ENCODE measurements around the gene RBAK. TPM values are rescaled to one million over a fixed set of nuclear protein-coding genes. Genes with fewer than 3 reads are reported as not detected.

RBAK gene
- total RNA-seq, 1 experiment from 2014 or later = 18.5 TPM

- Mint-ChIP-seq H3K4me1 (no peaks in the 10 kb centered on the region), H3K36me3 (ENCODE audit: insufficient read depth in 1 of 3, low read depth in 3 of 3) (no peaks in the 10 kb centered on the region; a peak in 1 of 7 replicates), H3K27me3 (ENCODE audit: low read depth) (peaks cover 37% of the 10 kb centered on the region), H3K27ac (no peak overlapping the region), H3K9me3 (peaks cover 4 to 6% of the 10 kb centered on the region in 2 experiments; a peak in 3 of 5 replicates), H3K4me3 (no peak overlapping the region)
- Histone ChIP-seq H3K79me1 (ENCODE audit: insufficient read depth, low read depth, low read length, poor library complexity, severe bottlenecking) (no peaks in the 10 kb centered on the region), H2AK5ac (ENCODE audit: insufficient read length, low read length) (no peak overlapping the region), H3K9me3 (ENCODE audit: control insufficient read depth, low read depth, low read length) (no peaks in the 10 kb centered on the region), H2AFZ (ENCODE audit: low read length) (no peak overlapping the region), H3K56ac (ENCODE audit: insufficient read length, low read depth, low read length) (no peak overlapping the region), H3K4me2 (ENCODE audit: insufficient read depth, insufficient read length, low read length) (no peak overlapping the region), H2BK20ac (ENCODE audit: low read depth, low read length, poor library complexity, severe bottlenecking) (no peak overlapping the region), H4K5ac (ENCODE audit: insufficient read length, low read depth, low read length) (no peak overlapping the region), H3K4ac (ENCODE audit: low read depth, low read length) (no peak overlapping the region), H3K27me3 (ENCODE audit: insufficient read depth, low read length) (no peaks in the 10 kb centered on the region), H2BK5ac (ENCODE audit: insufficient read length, low read length) (no peak overlapping the region), H3K79me2 (ENCODE audit: insufficient read depth, low read length) (no peaks in the 10 kb centered on the region), H3K18ac (ENCODE audit: insufficient read length, low read depth, low read length) (no peak overlapping the region), H3K27ac (ENCODE audit: insufficient read length, low read depth, low read length) (no peak overlapping the region), H3K14ac (ENCODE audit: insufficient read depth, low read length) (no peak overlapping the region), H3K23me2 (ENCODE audit: insufficient read length, low read depth, low read length, poor library complexity, severe bottlenecking) (no peaks in the 10 kb centered on the region), H4K8ac (replicated peaks; ENCODE audit: insufficient read length, low read depth, low read length) (no peak overlapping the region), H4K20me1 (ENCODE audit: control insufficient read depth, insufficient read depth, insufficient read length) (no peaks in the 10 kb centered on the region), H3K4me1 (ENCODE audit: insufficient read depth, low read length) (no peaks in the 10 kb centered on the region), H2BK15ac (ENCODE audit: low read depth, low read length) (no peak overlapping the region), H3K9ac (ENCODE audit: extremely low read depth, insufficient read length, low read length) (no peak overlapping the region), H2BK120ac (ENCODE audit: low read depth, low read length, poor library complexity, severe bottlenecking) (no peak overlapping the region), H3K23ac (ENCODE audit: insufficient read length, low read depth, low read length) (no peak overlapping the region), H4K91ac (ENCODE audit: insufficient read length, low read depth, low read length) (no peak overlapping the region), H2BK12ac (ENCODE audit: insufficient read length, low read depth, low read length) (no peak overlapping the region), H3T11ph (ENCODE audit: low read length) (no peak overlapping the region)
- no CpG with 5 or more reads among the region's 24 CpGs for WGBS (ENCODE audit: extremely low coverage, insufficient read length, low lambda C conversion rate)
- TF ChIP-seq CTCF (conservative IDR thresholded peaks at IDR 0.05) = no peak
- DNase-seq = no peak
Measured at GRCh38 chr7:5083311-5083711, 37.7 kb downstream of the RBAK start.

All from H9 (cell line).